AG04449 (cell line): ENCODE results near the gene AGTR1.

Experiments
- CTCF ChIA-PET: fragments of 350-600 bp; formaldehyde crosslinking; extraction: SDS; loops from one replicate; lab custom pipeline; 2021; ENCODE audit warnings: antibody characterized with exemption; lab: Yijun Ruan, JAX
- POLR2A ChIA-PET: fragments of 400-600, 350-600 bp; formaldehyde crosslinking; extraction: SDS; loops from one replicate; lab custom pipeline; 2020; ENCODE audit warnings: antibody characterized with exemption, inconsistent platforms; lab: Yijun Ruan, JAX
- DNase-seq: peaks from one replicate; pipeline ENCODE4 v3.0.0-alpha.2; 2010; ENCODE audit warnings: low read depth, low spot score
- H3K4me3 ChIP-seq: 2 replicates; pipeline ENCODE4 v1.5.1; 2011; ENCODE audit warnings: low read depth, mild to moderate bottlenecking, control low read depth, low read length
- TF ChIP-seq, protein P1 (sequence below): IDR thresholded peaks from one replicate; pipeline ENCODE4 v1.5.1; 2011; ENCODE audit warnings: mild to moderate bottlenecking, moderate library complexity, low read length, control low read depth, inconsistent platforms; ENCODE audit not compliant: insufficient read depth; ENCODE audit errors: missing control alignments

AGTR1 gene

DNA sequence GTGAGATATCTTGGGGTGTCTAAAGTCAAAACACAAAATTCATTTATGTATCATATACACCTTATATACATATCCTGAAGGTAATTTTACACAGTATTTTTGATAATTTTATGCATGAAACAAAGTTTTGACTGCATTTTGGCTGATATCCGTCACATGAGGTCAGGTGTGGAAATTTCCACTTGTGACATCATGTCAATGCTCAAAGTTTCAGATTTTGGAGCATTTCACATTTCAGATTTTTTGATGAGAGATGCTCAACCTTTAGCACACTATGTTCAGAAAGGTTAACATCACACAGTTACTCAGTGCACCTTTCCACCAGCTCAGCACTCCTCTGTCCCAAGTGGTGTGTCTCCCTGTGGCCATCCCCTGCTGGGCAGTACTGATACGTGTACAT lies 92.2 kb downstream of the AGTR1 start:
- ChIA-PET POLR2A (no interaction called here), CTCF (no interaction called here)
- no peak for DNase-seq
- H3K4me3 ChIP-seq = no peak overlapping the region
- TF ChIP-seq, protein P1, sequence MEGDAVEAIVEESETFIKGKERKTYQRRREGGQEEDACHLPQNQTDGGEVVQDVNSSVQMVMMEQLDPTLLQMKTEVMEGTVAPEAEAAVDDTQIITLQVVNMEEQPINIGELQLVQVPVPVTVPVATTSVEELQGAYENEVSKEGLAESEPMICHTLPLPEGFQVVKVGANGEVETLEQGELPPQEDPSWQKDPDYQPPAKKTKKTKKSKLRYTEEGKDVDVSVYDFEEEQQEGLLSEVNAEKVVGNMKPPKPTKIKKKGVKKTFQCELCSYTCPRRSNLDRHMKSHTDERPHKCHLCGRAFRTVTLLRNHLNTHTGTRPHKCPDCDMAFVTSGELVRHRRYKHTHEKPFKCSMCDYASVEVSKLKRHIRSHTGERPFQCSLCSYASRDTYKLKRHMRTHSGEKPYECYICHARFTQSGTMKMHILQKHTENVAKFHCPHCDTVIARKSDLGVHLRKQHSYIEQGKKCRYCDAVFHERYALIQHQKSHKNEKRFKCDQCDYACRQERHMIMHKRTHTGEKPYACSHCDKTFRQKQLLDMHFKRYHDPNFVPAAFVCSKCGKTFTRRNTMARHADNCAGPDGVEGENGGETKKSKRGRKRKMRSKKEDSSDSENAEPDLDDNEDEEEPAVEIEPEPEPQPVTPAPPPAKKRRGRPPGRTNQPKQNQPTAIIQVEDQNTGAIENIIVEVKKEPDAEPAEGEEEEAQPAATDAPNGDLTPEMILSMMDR = no peak

DNA sequence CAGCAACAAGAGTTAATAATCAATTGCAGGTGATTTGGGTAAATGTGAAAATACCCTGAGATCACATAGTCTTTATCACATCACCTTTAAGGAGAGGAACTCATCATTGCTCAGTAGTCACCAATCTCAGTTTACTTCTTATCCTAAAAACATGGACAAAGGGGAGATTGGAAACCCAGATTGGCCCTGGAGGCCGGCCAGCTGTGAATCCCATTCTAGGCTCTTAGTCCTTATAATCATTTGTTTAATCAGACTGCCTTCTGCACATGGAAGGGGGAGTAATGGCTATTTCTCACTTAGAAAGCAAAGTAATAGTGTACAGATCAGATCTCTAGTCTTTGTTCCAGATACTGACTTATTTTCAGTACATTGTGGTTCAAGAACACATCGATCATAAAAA lies 92.7 kb downstream of the AGTR1 start:
- H3K4me3 ChIP-seq = no peak overlapping the region
- TF ChIP-seq, protein P1 = no peak
- ChIA-PET CTCF (no interaction called here), POLR2A (no interaction called here)
- no peak for DNase-seq

DNA sequence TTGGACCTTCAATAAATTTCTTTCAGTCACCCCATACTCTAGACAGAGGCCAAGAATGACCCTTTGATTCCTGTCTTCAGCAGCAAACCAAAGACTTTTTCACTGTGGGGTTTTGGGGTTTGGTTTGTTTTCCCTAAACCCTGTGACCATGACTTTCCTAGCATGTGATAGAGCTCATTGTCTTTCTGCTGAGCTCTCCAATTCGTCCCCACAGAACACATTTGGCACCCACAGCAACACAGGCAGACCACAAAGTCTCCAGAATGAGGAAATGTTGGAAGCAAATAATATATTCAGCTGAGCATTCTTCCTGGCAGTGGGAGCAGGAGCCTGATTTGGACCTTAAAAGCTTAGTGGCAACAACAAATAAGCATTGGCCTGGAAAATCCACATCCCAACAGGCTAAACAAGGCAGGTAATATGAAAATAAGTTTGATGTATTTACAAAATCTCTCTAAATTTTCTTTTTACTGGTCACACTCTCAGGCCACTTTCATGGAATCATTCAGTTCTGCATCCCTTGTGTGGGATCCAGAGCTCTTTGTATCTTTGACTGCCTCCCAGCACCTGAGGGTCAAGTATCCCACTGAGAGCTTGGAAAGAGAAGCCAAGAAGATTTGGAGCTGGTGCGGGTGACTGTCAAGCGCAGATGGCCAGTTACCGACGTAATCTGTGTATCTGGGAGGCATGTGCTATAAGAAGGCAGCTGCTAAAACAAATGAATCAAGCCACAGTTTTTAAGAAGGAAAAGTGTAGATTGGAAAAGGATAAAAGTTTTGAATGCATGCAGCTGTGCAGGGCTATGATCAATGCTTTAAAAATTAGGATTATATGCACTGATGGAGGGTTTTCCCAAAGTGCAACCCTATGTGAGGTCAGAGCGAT lies 93.4 kb downstream of the AGTR1 start:
- H3K4me3 ChIP-seq = no peak overlapping the region
- DNase-seq = no peak
- ChIA-PET CTCF (no interaction called here), POLR2A (no interaction called here)
- TF ChIP-seq, protein P1 = no peak

DNA sequence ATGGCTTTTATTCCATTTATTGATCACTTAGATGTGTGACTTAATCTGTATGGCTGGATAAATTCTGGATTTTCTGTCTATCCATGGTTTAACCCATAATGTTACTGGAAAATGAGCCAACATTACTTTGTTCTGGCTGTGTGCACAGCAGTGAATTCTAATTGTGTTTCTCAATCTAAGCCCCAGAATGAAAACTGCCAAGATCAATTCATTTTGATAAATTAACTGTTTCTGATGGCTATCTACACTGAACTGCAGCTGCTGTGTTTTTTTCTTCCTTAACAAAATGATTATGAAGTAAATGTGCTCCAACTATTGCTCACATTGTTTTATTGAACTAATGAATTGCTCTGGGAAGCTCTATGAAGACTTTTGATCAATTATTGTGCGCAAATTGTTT lies 94.2 kb downstream of the AGTR1 start:
- ChIA-PET CTCF (no interaction called here), POLR2A (no interaction called here)
- H3K4me3 ChIP-seq = no peak overlapping the region
- no peak for DNase-seq
- TF ChIP-seq, protein P1 = no peak

DNA sequence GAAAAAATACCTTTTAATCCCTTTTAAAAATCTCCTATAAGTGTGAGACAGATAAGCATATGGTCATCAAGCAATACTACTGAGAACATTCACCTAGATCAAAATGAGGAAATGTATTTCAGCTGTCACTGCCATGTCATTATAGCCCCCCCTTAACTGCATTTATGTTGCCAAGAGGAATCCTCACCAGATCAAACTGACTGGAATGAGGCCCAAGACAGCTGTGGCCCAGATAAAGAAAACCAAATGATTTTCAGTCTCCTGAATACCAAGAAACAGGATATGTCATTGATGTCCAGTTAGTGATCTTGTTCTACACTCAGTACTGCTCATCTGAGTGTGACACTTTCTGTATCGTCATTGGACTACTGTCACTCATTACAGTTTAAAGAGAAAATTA lies 94.8 kb downstream of the AGTR1 start:
- CTCF ChIA-PET = no interaction called here
- H3K4me3 ChIP-seq = no peak overlapping the region
- TF ChIP-seq, protein P1 = no peak
- POLR2A ChIA-PET = no interaction called here
- no peak for DNase-seq
